CD4-positive, CD25-positive, alpha-beta regulatory T cell (primary cell): Measurements from ENCODE around the gene EIF4A3. TPM values are rescaled to one million over a fixed set of nuclear protein-coding genes. Genes with fewer than 3 reads are reported as not detected.

Experiments used
- ATAC-seq, 2 donors: fragments of 150-1000 bp; cut with Tn5 transposase; one replicate each; pipeline ENCODE4 v1.10.0; 2021; ENCODE audit warnings: low read depth in 2 of 2, moderate number of reproducible peaks in 2 of 2, moderate library complexity in 1 of 2
- DNase-seq, 3 donors: peaks; one replicate each; pipeline versions ENCODE4 v3.0.0 to v3.0.0-alpha.2; 2012 to 2022; ENCODE audit warnings: mixed read lengths in 1 of 3
- H3K27ac ChIP-seq: one replicate; pipeline ENCODE4 v1.7.0; 2013; ENCODE audit warnings: mild to moderate bottlenecking, low read length; ENCODE audit not compliant: insufficient read depth, poor library complexity, severe bottlenecking
- H3K27me3 ChIP-seq: one replicate; pipeline ENCODE4 v1.7.0; 2013; ENCODE audit warnings: low read length; ENCODE audit not compliant: control insufficient read depth, insufficient read depth
- H3K36me3 ChIP-seq: one replicate; pipeline ENCODE4 v1.7.0; 2013; ENCODE audit warnings: mild to moderate bottlenecking, low read length, moderate library complexity; ENCODE audit not compliant: control insufficient read depth, insufficient read depth
- H3K4me1 ChIP-seq: 2 replicates; pipeline ENCODE4 v1.7.0; 2013; ENCODE audit warnings: mild to moderate bottlenecking, low read length; ENCODE audit not compliant: insufficient read depth, control insufficient read depth, poor library complexity, severe bottlenecking
- H3K4me3 ChIP-seq: one replicate; pipeline ENCODE4 v1.7.0; 2013; ENCODE audit warnings: low read depth, mild to moderate bottlenecking, low read length, moderate library complexity
- H3K9me3 ChIP-seq, 2 experiments: 1 replicate in 1 of 2; 2 replicates in 1 of 2; pipeline ENCODE4 v1.7.0; 2013; ENCODE audit warnings: low read length in 2 of 2, mild to moderate bottlenecking in 1 of 2, moderate library complexity in 1 of 2; ENCODE audit not compliant: control insufficient read depth in 2 of 2
- H3K27ac Mint-ChIP-seq, 3 donors: one replicate each; pipeline ENCODE4 v1.8.0; 2020 to 2022; ENCODE audit warnings: mild to moderate bottlenecking in 3 of 3, mixed read lengths in 3 of 3, moderate library complexity in 2 of 3
- H3K27me3 Mint-ChIP-seq: one replicate; pipeline ENCODE4 v1.8.0; 2022; ENCODE audit warnings: mild to moderate bottlenecking, mixed read lengths
- H3K36me3 Mint-ChIP-seq: one replicate; pipeline ENCODE4 v1.8.0; 2020; ENCODE audit warnings: mixed read lengths
- H3K4me1 Mint-ChIP-seq, 4 donors: one replicate each; pipeline ENCODE4 v1.8.0; 2020 to 2022; ENCODE audit warnings: mixed read lengths in 4 of 4, mild to moderate bottlenecking in 1 of 4
- H3K4me3 Mint-ChIP-seq, 4 donors: one replicate each; pipeline ENCODE4 v1.8.0; 2020 to 2022; ENCODE audit warnings: mild to moderate bottlenecking in 4 of 4, mixed read lengths in 4 of 4, moderate library complexity in 3 of 4
- H3K9me3 Mint-ChIP-seq, 7 donors: one replicate each; pipeline ENCODE4 v1.8.0; 2020 to 2022; ENCODE audit warnings: mixed read lengths in 7 of 7, mild to moderate bottlenecking in 3 of 7, moderate library complexity in 2 of 7
- polyA plus RNA-seq, 4 donors: library from polyadenylated mRNA; unstranded; fragments of 300-500 nt; fragmentation: Illumina TruSeq; gene quantifications; one replicate each; pipeline ENCODE4 v1.2.3, GENCODE V29; 2021
- total RNA-seq: library from RNA; stranded (reverse); gene quantifications from one replicate; pipeline ENCODE4 v1.2.3, GENCODE V29; 2022

EIF4A3 gene
- total and polyA plus RNA-seq, 5 donors from 2014 or later = 91.7 to 122 (median 108) TPM

DNA sequence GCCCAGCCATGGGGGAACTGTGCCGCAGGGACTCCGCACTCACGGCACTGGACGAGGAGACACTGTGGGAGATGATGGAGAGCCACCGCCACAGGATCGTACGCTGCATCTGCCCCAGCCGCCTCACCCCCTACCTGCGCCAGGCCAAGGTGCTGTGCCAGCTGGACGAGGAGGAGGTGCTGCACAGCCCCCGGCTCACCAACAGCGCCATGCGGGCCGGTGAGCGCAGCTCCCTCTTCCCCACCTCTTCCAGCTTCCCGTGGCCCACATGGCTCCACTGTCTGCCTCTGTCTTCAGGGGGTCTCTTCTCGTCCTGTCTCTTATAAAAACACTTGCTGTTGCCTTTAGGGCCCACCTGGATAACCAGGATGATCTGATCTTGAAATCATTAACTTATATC, 34.5 kb upstream of the EIF4A3 start:
- no peak for DNase-seq
- Histone ChIP-seq H3K36me3 (no peaks in the 10 kb centered on the region), H3K4me3 (no peak overlapping the region), H3K27ac (no peak overlapping the region), H3K4me1 (no peaks in the 10 kb centered on the region), H3K27me3 (no peaks in the 10 kb centered on the region), H3K9me3 (no peaks in the 10 kb centered on the region)
- peaks cover 5% of the 10 kb centered on the region for H3K27me3 Mint-ChIP-seq
- H3K4me3 Mint-ChIP-seq = no peak overlapping the region
- no peaks in the 10 kb centered on the region for H3K9me3 Mint-ChIP-seq
- no peaks in the 10 kb centered on the region for H3K4me1 Mint-ChIP-seq
- H3K36me3 Mint-ChIP-seq = no peaks in the 10 kb centered on the region
- ATAC-seq = no peak
- H3K27ac Mint-ChIP-seq = no peak overlapping the region

DNA sequence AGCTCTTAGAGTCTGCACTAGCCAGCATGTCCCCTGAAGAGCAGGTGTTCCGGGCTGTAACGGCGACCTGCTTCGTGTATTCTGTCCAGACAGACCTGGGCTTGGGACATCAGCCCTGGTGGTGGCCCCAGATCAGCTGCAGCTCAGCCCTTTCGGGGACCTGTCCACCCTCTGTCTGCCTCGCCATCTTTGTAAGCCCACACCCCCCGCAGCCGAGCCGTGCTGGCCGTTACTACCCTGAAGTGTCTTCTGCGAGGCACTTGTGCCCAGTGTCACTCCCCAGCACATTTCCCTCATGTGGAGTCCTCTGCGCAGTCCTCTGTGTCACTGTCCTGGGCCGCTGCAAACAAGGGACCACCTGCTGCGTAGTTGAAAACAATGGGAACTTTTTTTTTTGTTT, 33.3 kb upstream of the EIF4A3 start:
- Histone ChIP-seq H3K36me3 (no peaks in the 10 kb centered on the region), H3K9me3 (no peaks in the 10 kb centered on the region), H3K4me1 (no peaks in the 10 kb centered on the region), H3K27ac (no peak overlapping the region), H3K27me3 (no peaks in the 10 kb centered on the region), H3K4me3 (no peak overlapping the region)
- Mint-ChIP-seq H3K4me1 (no peaks in the 10 kb centered on the region), H3K27ac (no peak overlapping the region), H3K9me3 (no peaks in the 10 kb centered on the region), H3K4me3 (no peak overlapping the region), H3K36me3 (no peaks in the 10 kb centered on the region), H3K27me3 (peaks cover 4% of the 10 kb centered on the region)
- DNase-seq (no peak), ATAC-seq (no peak)

DNA sequence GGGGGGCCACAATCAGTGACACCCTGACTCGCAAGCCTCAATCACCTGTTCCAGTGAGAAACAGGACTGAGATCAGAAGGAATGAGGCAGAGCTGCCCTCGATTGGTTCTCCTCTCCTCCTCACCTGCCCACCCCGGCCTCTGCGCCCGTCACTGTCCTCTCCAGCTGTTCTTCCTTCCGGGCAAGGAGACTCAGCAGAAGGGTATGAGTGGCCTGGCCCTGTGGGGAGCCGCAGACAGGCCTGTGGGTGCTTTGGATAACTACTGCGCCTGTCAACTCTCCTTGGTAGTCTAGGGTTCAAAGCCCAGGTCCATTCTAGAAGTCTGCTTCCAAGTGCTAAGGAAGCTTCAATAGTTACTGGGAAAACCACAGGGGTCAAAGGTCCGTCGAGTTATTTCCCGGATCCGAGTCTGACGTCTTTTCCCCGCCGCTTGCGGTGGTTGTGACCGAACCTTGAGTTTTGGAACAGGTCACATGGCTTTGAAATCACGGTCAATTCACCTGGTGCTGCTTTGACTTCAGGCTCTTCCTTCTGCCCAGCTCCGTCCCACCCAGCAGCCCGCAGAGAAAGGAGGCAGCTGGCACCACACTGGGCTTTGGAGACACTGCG, 31.2 kb upstream of the EIF4A3 start:
- no peaks in the 10 kb centered on the region for H3K9me3 ChIP-seq
- Mint-ChIP-seq H3K27ac (no peak overlapping the region), H3K36me3 (no peaks in the 10 kb centered on the region), H3K4me3 (no peak overlapping the region), H3K9me3 (no peaks in the 10 kb centered on the region), H3K4me1 (no peaks in the 10 kb centered on the region), H3K27me3 (peaks cover 6% of the 10 kb centered on the region)
- no peak overlapping the region for H3K27ac ChIP-seq
- ATAC-seq (no peak), DNase-seq (no peak)
- H3K36me3 ChIP-seq = no peaks in the 10 kb centered on the region
- H3K4me1 ChIP-seq = no peaks in the 10 kb centered on the region
- no peak overlapping the region for H3K4me3 ChIP-seq
- H3K27me3 ChIP-seq = no peaks in the 10 kb centered on the region

DNA sequence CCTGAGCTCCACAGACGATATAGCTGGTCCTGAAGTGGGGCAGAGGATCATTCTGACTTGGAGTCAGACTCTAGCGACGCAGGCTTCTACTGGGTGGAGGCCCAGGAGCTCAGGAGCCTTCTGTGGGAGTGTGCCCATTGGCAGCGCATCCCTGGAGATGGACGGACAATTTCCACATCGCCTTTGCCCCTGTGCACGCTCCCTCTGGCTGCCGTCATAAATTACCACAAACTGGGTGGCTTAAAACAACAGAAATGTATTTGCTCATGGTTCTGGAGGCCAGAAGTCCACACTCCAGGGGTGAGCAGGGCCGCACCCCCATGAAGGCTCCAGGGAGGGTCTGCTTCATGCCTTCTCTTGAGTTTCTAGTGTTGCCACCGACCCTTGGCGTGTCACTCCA, 29.8 kb upstream of the EIF4A3 start:
- H3K4me3 Mint-ChIP-seq = no peak overlapping the region
- no peak for DNase-seq
- H3K9me3 Mint-ChIP-seq = no peaks in the 10 kb centered on the region

DNA sequence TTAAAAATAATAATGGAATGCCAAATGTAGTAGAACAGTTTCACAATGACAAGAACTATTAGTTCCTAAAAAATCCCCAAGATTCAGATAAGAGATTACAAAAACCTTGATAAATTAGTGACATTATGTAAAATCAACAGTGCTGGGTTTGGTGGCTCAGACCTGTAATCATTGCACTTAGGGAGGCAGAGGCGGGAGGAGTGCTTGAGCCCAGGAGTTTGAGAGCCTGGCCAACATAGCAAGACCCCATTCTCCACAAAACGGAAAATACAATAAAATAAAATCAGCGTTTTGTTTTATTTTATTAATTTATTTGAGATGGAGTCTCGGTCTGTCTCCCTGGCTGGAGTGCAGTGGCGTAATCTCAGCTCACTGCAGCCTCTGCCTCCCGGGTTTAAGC, 27.0 kb upstream of the EIF4A3 start:
- Histone ChIP-seq H3K4me1 (no peaks in the 10 kb centered on the region), H3K27ac (no peak overlapping the region), H3K9me3 (no peaks in the 10 kb centered on the region), H3K27me3 (no peaks in the 10 kb centered on the region), H3K4me3 (no peak overlapping the region), H3K36me3 (no peaks in the 10 kb centered on the region)
- Mint-ChIP-seq H3K27ac (no peak overlapping the region), H3K9me3 (no peaks in the 10 kb centered on the region), H3K4me1 (no peaks in the 10 kb centered on the region), H3K36me3 (no peaks in the 10 kb centered on the region), H3K4me3 (no peak overlapping the region), H3K27me3 (peaks cover 5% of the 10 kb centered on the region)
- DNase-seq (no peak), ATAC-seq (no peak)

More for the DNA sequence above, 29.8 kb upstream of the EIF4A3 start:
- Histone ChIP-seq H3K36me3 (no peaks in the 10 kb centered on the region), H3K9me3 (no peaks in the 10 kb centered on the region), H3K27ac (no peak overlapping the region), H3K4me3 (no peak overlapping the region), H3K27me3 (no peaks in the 10 kb centered on the region), H3K4me1 (no peaks in the 10 kb centered on the region)
- no peaks in the 10 kb centered on the region for H3K4me1 Mint-ChIP-seq
- ATAC-seq = no peak
- H3K27ac Mint-ChIP-seq = no peak overlapping the region
- peaks cover 9% of the 10 kb centered on the region for H3K27me3 Mint-ChIP-seq
- H3K36me3 Mint-ChIP-seq = no peaks in the 10 kb centered on the region

DNA sequence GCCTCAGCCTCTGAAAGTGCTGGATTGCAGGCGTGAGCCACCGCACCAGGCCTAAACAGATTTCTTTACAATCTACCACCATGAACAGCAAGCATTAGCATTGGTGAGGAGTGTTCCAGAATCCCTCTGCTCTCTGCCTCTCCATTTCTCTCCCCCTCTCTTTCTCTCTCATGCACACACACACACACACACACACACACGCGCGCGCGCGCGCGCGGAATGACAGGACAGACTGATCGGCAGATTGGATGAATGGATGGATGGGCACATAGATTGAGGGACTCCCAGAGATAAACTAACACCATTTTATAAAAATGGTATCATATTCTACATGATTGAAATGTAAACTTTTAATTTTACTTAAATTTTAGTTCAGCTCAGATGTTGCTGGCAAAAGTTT, 26.2 kb upstream of the EIF4A3 start:
- H3K36me3 ChIP-seq = no peaks in the 10 kb centered on the region
- no peak overlapping the region for H3K4me3 ChIP-seq
- Mint-ChIP-seq H3K27ac (no peak overlapping the region), H3K4me1 (no peaks in the 10 kb centered on the region), H3K27me3 (peaks cover 7% of the 10 kb centered on the region), H3K36me3 (no peaks in the 10 kb centered on the region), H3K9me3 (no peaks in the 10 kb centered on the region), H3K4me3 (no peak overlapping the region)
- no peak overlapping the region for H3K27ac ChIP-seq
- H3K9me3 ChIP-seq = no peaks in the 10 kb centered on the region
- ATAC-seq (no peak), DNase-seq (no peak)
- H3K4me1 ChIP-seq = no peaks in the 10 kb centered on the region
- H3K27me3 ChIP-seq = no peaks in the 10 kb centered on the region

DNA sequence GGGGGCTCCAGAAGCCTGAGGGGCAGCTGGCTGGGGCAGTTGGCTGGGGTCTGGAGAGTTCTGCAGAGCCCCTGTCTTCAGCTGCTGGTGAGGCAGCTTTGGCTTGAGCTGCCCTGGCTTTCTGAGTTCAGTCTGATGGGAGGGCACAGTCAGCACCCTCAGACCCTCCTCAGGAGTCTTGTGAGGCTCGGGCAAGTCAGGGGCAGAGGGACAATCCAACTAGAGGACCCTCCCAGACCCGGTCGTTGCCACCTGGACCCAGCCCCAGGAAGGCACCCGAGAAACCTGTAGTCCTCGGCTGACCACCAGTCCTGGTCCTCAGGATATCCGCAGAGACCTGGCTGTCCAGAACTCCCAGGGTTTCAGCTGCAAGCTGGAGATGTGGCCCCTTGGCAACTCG, 24.8 kb upstream of the EIF4A3 start:
- DNase-seq (no peak), ATAC-seq (no peak)
- H3K4me3 ChIP-seq = no peak overlapping the region
- no peak overlapping the region for H3K27ac ChIP-seq
- Mint-ChIP-seq H3K27ac (no peak overlapping the region), H3K4me1 (no peaks in the 10 kb centered on the region), H3K36me3 (no peaks in the 10 kb centered on the region), H3K4me3 (no peak overlapping the region), H3K27me3 (peaks cover 9% of the 10 kb centered on the region), H3K9me3 (no peaks in the 10 kb centered on the region)
- H3K36me3 ChIP-seq = no peaks in the 10 kb centered on the region
- no peaks in the 10 kb centered on the region for H3K4me1 ChIP-seq
- H3K9me3 ChIP-seq = no peaks in the 10 kb centered on the region
- no peaks in the 10 kb centered on the region for H3K27me3 ChIP-seq

DNA sequence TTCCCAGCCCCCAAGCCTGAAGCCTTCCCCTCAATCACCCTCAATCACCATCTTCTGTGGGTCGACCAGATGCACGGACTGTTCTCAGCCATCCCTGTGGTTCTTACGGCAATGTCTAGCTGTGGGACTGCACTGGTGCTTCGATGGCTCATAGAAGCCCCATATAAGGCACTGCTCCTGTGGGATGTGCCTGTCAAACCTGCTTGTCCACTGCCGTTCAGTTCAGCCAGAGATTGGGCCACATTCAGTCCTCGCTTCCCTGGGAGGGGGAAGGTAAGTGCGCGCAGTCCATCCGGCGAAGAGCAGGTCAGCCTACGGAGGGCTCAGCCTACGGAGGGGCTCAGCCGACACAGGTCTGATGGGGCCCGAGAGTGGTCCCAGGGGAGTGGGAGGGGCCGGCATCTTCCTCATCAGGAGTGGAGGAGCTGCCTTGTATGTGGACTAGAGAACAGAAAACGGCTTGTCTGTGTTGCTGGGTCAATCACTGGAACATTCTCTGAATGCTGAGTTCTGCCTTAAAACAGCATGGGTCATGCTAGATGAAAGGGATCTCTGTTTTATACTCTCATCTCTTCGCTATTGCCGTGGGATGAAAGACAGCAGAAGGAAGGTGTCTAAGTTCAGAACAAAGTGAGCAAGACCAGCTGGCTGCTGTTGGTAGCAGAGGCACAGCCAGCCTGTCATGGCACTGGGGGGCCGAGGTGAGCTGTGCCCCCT, 23.0 kb upstream of the EIF4A3 start, which contains the start of gene CARD14:
CARD14 (plus strand) TSS at position 247 of the 717 bp plus-strand sequence. CDS start 11,409 bp downstream, outside the sequence.
- Mint-ChIP-seq H3K4me3 (no peak within 1 kb of the TSS), H3K9me3 (no peaks in the 10 kb centered on the region), H3K27ac (no peak within 1 kb of the TSS), H3K27me3 (peaks cover 9% of the 10 kb centered on the region), H3K36me3 (no peaks in the 10 kb centered on the region), H3K4me1 (no peaks in the 10 kb centered on the region)
- H3K4me1 ChIP-seq = no peaks in the 10 kb centered on the region
- no peak within 1 kb of the TSS for H3K27ac ChIP-seq
- no peaks in the 10 kb centered on the region for H3K9me3 ChIP-seq
- H3K36me3 ChIP-seq = no peaks in the 10 kb centered on the region
- ATAC-seq (no peak), DNase-seq (no peak)
- H3K4me3 ChIP-seq = no peak within 1 kb of the TSS
- H3K27me3 ChIP-seq = no peaks in the 10 kb centered on the region
